Omental fat pad (tissue), 4 donors: ENCODE results near the gene MARCHF7. TPM values are rescaled to one million over a fixed set of nuclear protein-coding genes. Genes with fewer than 3 reads are reported as not detected.
"Not testable (repeated sequence)": the region's sequence is repeated elsewhere in the genome, so short reads cannot be mapped to it uniquely, and the experiment has no call there.

Source experiments
- ATAC-seq: fragments of 150-250 bp; one replicate; pipeline ENCODE4 v1.9.1; 2016; ENCODE audit warnings: mild to moderate bottlenecking, moderate library complexity; ENCODE audit not compliant: low FRiP score
- DNase-seq: peaks from one replicate; pipeline ENCODE4 v3.0.0-alpha.2; 2019; ENCODE audit warnings: low spot score
- total RNA-seq, 4 donors: library from RNA; depleted of rRNA; stranded (reverse); fragments of >200 nt; gene quantifications; one replicate each; pipeline ENCODE4 v1.1.0, GENCODE V29; 2016
- TF ChIP-seq, protein P1 (sequence below), 3 donors: fragments of 450-650 bp; IDR thresholded peaks; one replicate each; pipeline ENCODE4 v1.5.1; 2016 to 2017; ENCODE audit warnings: antibody characterized with exemption in 3 of 3, mild to moderate bottlenecking in 3 of 3, moderate library complexity in 2 of 3

MARCHF7 gene
- total RNA-seq, 4 donors from 2014 or later: 70.2 to 114 (median 81.5) TPM

GRCh38 chr2:159720676-159721075 lies 8.4 kb downstream of the MARCHF7 start:
- no peak for DNase-seq
- TF ChIP-seq, protein P1, sequence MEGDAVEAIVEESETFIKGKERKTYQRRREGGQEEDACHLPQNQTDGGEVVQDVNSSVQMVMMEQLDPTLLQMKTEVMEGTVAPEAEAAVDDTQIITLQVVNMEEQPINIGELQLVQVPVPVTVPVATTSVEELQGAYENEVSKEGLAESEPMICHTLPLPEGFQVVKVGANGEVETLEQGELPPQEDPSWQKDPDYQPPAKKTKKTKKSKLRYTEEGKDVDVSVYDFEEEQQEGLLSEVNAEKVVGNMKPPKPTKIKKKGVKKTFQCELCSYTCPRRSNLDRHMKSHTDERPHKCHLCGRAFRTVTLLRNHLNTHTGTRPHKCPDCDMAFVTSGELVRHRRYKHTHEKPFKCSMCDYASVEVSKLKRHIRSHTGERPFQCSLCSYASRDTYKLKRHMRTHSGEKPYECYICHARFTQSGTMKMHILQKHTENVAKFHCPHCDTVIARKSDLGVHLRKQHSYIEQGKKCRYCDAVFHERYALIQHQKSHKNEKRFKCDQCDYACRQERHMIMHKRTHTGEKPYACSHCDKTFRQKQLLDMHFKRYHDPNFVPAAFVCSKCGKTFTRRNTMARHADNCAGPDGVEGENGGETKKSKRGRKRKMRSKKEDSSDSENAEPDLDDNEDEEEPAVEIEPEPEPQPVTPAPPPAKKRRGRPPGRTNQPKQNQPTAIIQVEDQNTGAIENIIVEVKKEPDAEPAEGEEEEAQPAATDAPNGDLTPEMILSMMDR (IDR thresholded peaks at IDR 0.05): no peak
- ATAC-seq: no peak

- ATAC-seq: no peak
- no peak for DNase-seq
- TF ChIP-seq, protein P1 (IDR thresholded peaks at IDR 0.05): no peak
These were observed 10.3 kb downstream of the MARCHF7 start for GRCh38 chr2:159722580-159722979.

DNA sequence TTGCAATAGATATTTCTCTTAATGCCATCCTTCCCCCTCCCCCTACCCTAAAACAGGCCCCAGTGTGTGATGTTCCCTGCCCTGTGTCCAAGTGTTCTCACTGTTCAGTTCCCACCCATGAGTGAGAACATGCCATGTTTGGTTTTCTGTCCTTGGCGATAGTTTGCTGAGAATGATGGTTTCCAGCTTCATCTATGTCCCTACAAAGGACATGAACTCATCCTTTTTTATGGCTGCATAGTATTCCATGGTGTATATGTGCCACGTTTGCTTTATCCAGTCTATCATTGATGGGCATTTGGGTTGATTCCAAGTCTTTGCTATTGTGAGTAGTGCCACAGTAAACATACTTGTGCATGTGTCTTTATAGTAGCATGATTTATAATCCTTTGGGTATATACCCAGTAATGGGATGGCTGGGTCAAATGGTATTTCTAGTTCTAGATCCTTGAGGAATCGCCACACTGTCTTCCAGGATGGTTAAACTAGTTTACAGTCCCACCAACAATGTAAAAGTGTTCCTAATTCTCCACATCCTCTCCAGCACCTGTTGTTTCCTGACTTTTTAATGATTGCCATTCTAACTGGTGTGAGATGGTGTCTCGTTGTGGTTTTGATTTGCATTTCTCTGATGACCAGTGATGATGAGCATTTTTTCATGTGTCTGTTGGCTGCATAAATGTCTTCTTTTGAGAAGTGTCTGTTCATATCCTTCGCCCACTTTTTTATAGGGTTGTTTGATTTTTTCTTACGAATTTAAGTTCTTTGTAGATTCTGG lies 12.7 kb downstream of the MARCHF7 start:
- not testable (repeated sequence) for DNase-seq, ATAC-seq

DNA sequence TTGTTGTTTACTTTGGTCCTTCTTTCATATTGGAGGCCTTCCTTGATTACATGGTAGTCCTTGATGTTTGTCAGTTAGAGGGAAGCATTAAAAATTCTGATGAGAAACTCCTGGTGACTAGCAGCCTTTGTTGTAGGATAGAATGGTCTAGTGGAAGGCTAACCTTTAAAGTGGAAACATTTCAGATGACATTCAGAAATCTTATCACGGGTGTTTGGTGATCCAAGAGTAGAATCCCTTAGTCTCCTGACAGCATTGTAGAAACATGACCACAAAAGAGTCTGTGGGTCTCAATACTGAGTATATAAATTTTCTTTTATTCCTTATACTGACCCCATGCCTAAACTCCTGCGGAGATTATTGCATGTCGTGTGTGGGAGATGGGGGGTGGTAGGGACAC lies 13.4 kb downstream of the MARCHF7 start:
- no peak for ATAC-seq
- DNase-seq: no peak
- TF ChIP-seq, protein P1 (IDR thresholded peaks at IDR 0.05): no peak

DNA sequence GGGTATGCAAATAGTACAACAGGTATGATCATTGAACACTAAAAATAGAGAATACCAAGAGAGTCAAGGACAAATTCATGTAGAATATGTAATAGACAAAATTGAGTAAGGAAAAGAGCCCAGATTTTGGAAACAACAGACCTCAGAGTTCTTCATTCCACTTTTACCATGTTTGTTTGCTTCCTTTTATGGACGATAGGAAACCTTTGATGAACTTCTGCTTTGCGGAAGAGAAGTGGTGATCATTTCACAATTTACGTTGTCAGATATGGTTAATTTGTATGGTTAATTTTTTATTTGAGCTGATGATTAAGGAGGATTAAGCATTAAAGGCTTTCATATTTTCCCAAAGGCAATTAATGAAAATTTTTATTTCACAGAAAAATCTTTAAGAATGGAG lies 16.3 kb downstream of the MARCHF7 start:
- ATAC-seq (no peak), DNase-seq (no peak)
- TF ChIP-seq, protein P1 (IDR thresholded peaks at IDR 0.05): no peak

- TF ChIP-seq, protein P1 (IDR thresholded peaks at IDR 0.05): no peak
- ATAC-seq (no peak), DNase-seq (no peak)
These were observed 23.3 kb downstream of the MARCHF7 start for GRCh38 chr2:159735648-159736047.

DNA sequence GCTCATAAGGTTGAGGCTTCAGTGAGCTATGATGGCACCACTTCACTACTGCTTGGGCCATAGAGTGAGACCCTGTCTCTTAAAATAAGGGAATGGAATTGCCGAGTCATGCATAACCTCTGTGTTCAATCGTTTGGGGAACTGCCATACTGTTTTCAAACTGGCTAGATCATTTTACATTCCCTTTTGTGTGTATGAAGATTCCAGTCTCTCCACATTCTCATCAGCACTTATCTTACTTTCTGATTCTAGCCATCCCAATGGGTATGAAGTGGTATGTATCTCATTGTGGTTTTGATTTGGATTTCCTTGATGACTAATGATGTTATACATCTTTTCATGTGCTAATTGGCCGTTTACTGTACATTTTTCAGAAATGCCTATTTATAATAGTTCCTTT lies 23.7 kb downstream of the MARCHF7 start:
- TF ChIP-seq, protein P1 (IDR thresholded peaks at IDR 0.05): no peak
- no peak for ATAC-seq
- no peak for DNase-seq
